ENCODE measurements around the gene GCNT1.

DNA sequence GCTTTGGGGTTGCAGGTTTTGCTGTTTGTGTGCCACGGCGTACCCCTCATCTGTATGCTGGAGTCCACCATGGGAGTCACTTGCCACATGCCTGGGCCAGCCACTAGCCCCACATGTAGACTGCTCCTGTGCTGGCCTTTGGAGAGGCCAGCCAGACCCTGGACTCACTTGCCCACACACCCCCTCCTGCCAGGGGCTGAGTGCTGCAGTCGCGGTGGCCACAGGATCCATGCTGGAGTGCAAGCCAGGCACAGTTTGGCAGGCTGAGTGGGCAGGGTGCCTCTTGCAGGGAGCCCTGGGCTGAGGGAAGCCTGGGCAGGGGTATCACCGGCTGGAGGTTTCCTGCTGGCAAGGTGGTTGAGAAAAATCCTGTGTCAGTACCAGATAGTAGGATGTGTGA is 25.6 kb upstream of the GCNT1 start:
- TF ChIP-seq, protein P1, sequence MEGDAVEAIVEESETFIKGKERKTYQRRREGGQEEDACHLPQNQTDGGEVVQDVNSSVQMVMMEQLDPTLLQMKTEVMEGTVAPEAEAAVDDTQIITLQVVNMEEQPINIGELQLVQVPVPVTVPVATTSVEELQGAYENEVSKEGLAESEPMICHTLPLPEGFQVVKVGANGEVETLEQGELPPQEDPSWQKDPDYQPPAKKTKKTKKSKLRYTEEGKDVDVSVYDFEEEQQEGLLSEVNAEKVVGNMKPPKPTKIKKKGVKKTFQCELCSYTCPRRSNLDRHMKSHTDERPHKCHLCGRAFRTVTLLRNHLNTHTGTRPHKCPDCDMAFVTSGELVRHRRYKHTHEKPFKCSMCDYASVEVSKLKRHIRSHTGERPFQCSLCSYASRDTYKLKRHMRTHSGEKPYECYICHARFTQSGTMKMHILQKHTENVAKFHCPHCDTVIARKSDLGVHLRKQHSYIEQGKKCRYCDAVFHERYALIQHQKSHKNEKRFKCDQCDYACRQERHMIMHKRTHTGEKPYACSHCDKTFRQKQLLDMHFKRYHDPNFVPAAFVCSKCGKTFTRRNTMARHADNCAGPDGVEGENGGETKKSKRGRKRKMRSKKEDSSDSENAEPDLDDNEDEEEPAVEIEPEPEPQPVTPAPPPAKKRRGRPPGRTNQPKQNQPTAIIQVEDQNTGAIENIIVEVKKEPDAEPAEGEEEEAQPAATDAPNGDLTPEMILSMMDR (IDR thresholded peaks at IDR 0.05): no peak
- no peak for TF ChIP-seq CREM (CRISPR knock-in tag; IDR thresholded peaks at IDR 0.05)
- TF ChIP-seq FOXJ3 (CRISPR knock-in tag; IDR thresholded peaks at IDR 0.05; ENCODE audit: borderline replicate concordance): no peak
- TF ChIP-seq MAX (CRISPR knock-in tag; IDR thresholded peaks at IDR 0.05): no peak
- no peak for TF ChIP-seq ELF4 (CRISPR knock-in tag; IDR thresholded peaks at IDR 0.05; ENCODE audit: low read depth)
- TF ChIP-seq TCF7 (CRISPR knock-in tag; IDR thresholded peaks at IDR 0.05; ENCODE audit: low read depth): no peak
- TF ChIP-seq ATF2 (CRISPR knock-in tag; IDR thresholded peaks at IDR 0.05; ENCODE audit: borderline replicate concordance, low read depth): no peak
- no peak for TF ChIP-seq KAT7 (CRISPR knock-in tag; IDR thresholded peaks at IDR 0.05; ENCODE audit: borderline replicate concordance)
- no peak for TF ChIP-seq ZNF219 (CRISPR knock-in tag; IDR thresholded peaks at IDR 0.05; ENCODE audit: borderline replicate concordance)
- no peak for TF ChIP-seq MYBL2 (CRISPR knock-in tag; IDR thresholded peaks at IDR 0.05)
- TF ChIP-seq IRF2 (CRISPR knock-in tag; IDR thresholded peaks at IDR 0.05; ENCODE audit: borderline replicate concordance, low read depth): no peak
- TF ChIP-seq RELA (CRISPR knock-in tag; IDR thresholded peaks at IDR 0.05; ENCODE audit: borderline replicate concordance): no peak
- TF ChIP-seq NR3C1 (CRISPR knock-in tag; conservative IDR thresholded peaks at IDR 0.05; ENCODE audit: low read depth): no peak

Data from WTC11 (cell line).